HepG2 (cell line): ENCODE results near the gene ATF6. TPM values are rescaled to one million over a fixed set of nuclear protein-coding genes. Genes with fewer than 3 reads are reported as not detected.

ENCODE experiments used
- ARNT2 ChIP-seq: sonication (generic); formaldehyde crosslinking; IDR thresholded peaks from 2 replicates; pipeline ENCODE4 v1.8.0; 2022; ENCODE audit warnings: mild to moderate bottlenecking, low read depth, missing genetic modification reagents, moderate library complexity
- BORCS8-MEF2B ChIP-seq: sonication (generic); formaldehyde crosslinking; IDR thresholded peaks from 2 replicates; pipeline ENCODE4 v1.8.0; 2022; ENCODE audit warnings: mild to moderate bottlenecking, missing genetic modification reagents
- CBFB ChIP-seq: sonication (generic); formaldehyde crosslinking; IDR thresholded peaks from 2 replicates; pipeline ENCODE4 v1.4.0; 2020; ENCODE audit warnings: missing genetic modification reagents
- CEBPB ChIP-seq: IDR thresholded peaks from 2 replicates; pipeline ENCODE4 v1.6.1; 2011; ENCODE audit warnings: low read depth, low read length, improper control_type of control experiment, borderline replicate concordance
- DNMT3B ChIP-seq: conservative IDR thresholded peaks from 2 replicates; pipeline ENCODE4 v1.6.1; 2016; ENCODE audit warnings: missing biosample characterization, control low read depth
- GATAD2A ChIP-seq: IDR thresholded peaks from 2 replicates; pipeline ENCODE4 v1.6.1; 2016
- HOXA5 ChIP-seq: sonication (generic); formaldehyde crosslinking; IDR thresholded peaks from 2 replicates; pipeline ENCODE4 v1.4.0; 2020; ENCODE audit warnings: missing genetic modification reagents
- MIER2 ChIP-seq: IDR thresholded peaks from 2 replicates; pipeline ENCODE4 v1.6.1; 2016; ENCODE audit warnings: missing biosample characterization, missing genetic modification reagents
- PHF20 ChIP-seq: sonication (generic); formaldehyde crosslinking; IDR thresholded peaks from 2 replicates; pipeline ENCODE4 v1.5.0; 2020; ENCODE audit warnings: mild to moderate bottlenecking, missing genetic modification reagents
- SMARCC2 ChIP-seq: fragments of 450-650 bp; IDR thresholded peaks from 2 replicates; pipeline ENCODE4 v1.6.1; 2017; ENCODE audit warnings: antibody characterized with exemption, mild to moderate bottlenecking
- TRIM24 ChIP-seq: sonication (generic); formaldehyde crosslinking; IDR thresholded peaks from 2 replicates; pipeline ENCODE4 v1.8.0; 2022; ENCODE audit warnings: mild to moderate bottlenecking, missing genetic modification reagents
- YEATS4 ChIP-seq: sonication (generic); formaldehyde crosslinking; IDR thresholded peaks from 2 replicates; pipeline ENCODE4 v1.4.0; 2020; ENCODE audit warnings: missing genetic modification reagents, borderline replicate concordance
- ZNF10 ChIP-seq: sonication (generic); formaldehyde crosslinking; IDR thresholded peaks from 2 replicates; pipeline ENCODE4 v1.4.0; 2020; ENCODE audit warnings: mild to moderate bottlenecking, low read depth, missing genetic modification reagents, borderline replicate concordance
- ZNF205 ChIP-seq: IDR thresholded peaks from 2 replicates; pipeline ENCODE4 v1.6.1; 2018; ENCODE audit warnings: missing biosample characterization, missing genetic modification reagents
- ZNF230 ChIP-seq: sonication (generic); formaldehyde crosslinking; IDR thresholded peaks from 2 replicates; pipeline ENCODE4 v1.4.0; 2020; ENCODE audit warnings: mild to moderate bottlenecking, missing genetic modification reagents
- ZNF326 ChIP-seq: sonication (generic); formaldehyde crosslinking; IDR thresholded peaks from 2 replicates; pipeline ENCODE4 v1.4.0; 2020; ENCODE audit warnings: missing genetic modification reagents, borderline replicate concordance
- ZNF335 ChIP-seq: sonication (generic); formaldehyde crosslinking; IDR thresholded peaks from 2 replicates; pipeline ENCODE4 v1.4.0; 2020; ENCODE audit warnings: missing genetic modification reagents
- ZNF468 ChIP-seq: sonication (generic); formaldehyde crosslinking; IDR thresholded peaks from 2 replicates; pipeline ENCODE4 v1.8.0; 2022; ENCODE audit warnings: mild to moderate bottlenecking, moderate library complexity, missing genetic modification reagents
- ZNF484 ChIP-seq: sonication (generic); formaldehyde crosslinking; IDR thresholded peaks from 2 replicates; pipeline ENCODE4 v1.5.1; 2020; ENCODE audit warnings: mild to moderate bottlenecking, low read depth, missing genetic modification reagents, borderline replicate concordance
- polyA plus RNA-seq, 8 experiments: library from polyadenylated mRNA; depleted of rRNA in 3 of 8; stranded (reverse) in 7 of 8; unstranded in 1 of 8; fragments of >200 nt; fragmentation: Illumina TruSeq in 4 of 8; extraction: Trizol in 4 of 8; gene quantifications; 2 replicates each; pipeline versions ENCODE4 v1.2.1 to v1.2.3, GENCODE V29; 2011 to 2016; ENCODE audit warnings: low read depth in 4 of 8, missing spikeins in 1 of 8, mixed read lengths in 1 of 8; ENCODE audit not compliant: insufficient read depth in 1 of 8
- total RNA-seq, 5 experiments: library from RNA; depleted of rRNA; stranded (reverse); fragments of >200 nt; fragmentation: Illumina TruSeq; extraction: Trizol; gene quantifications; 2 replicates each; pipeline ENCODE4 v1.2.3, GENCODE V29; 2016; ENCODE audit warnings: low read depth in 1 of 5
- TF ChIP-seq, protein P1 (sequence below): sonication (generic); formaldehyde crosslinking; IDR thresholded peaks from 2 replicates; pipeline ENCODE4 v1.5.1; 2020; ENCODE audit warnings: missing genetic modification reagents, mild to moderate bottlenecking, borderline replicate concordance
- TF ChIP-seq, protein P2 (sequence below): sonication (generic); formaldehyde crosslinking; IDR thresholded peaks from 2 replicates; pipeline ENCODE4 v1.4.0; 2020; ENCODE audit warnings: mild to moderate bottlenecking, missing genetic modification reagents, borderline replicate concordance
- TF ChIP-seq, protein P3 (sequence below): sonication (generic); formaldehyde crosslinking; IDR thresholded peaks from 2 replicates; pipeline ENCODE4 v1.5.0; 2020; ENCODE audit warnings: missing genetic modification reagents

The ATF6 gene
- total and polyA plus RNA-seq, 2 of the 13 experiments (the other 11 are each of a cell fraction or from before 2014, with no cell fraction given) = 13.2 to 14.5 TPM

DNA sequence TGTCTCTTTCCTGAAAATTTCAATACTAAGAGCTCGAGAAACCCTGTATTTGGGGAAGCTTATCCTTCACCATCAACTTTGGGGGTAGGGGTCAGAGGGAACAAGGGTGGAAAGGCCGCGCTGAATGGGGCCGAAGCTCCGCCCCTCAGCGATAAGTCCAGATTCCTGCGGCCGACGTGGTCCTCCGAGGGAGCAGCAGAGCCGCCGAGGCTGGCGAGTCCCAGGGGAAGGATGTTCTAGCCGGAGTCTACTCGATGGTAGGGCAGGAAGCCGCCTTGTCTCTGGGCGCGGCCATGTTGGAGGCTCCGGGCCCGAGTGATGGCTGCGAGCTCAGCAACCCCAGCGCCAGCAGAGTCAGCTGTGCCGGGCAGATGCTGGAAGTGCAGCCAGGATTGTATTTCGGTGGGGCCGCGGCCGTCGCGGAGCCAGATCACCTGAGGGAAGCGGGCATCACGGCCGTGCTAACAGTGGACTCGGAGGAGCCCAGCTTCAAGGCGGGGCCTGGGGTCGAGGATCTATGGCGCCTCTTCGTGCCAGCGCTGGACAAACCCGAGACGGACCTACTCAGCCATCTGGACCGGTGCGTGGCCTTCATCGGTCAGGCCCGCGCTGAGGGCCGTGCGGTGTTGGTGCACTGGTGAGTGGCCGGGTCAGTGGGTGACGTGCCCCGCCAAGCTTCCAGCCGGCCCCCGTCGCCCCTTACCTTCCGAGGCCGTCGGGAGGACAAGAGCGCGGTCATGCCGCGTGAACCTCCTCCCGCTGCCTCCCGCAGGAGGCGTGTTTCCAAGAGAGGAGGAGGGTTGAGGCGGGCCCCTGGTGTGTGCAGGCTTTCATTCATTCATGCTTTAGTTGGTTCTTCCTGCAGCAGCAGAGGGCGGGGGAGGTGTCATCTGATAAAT is 16.4 kb upstream of the ATF6 start, which contains the start of gene DUSP12 (continued):
- TF ChIP-seq, protein P1, sequence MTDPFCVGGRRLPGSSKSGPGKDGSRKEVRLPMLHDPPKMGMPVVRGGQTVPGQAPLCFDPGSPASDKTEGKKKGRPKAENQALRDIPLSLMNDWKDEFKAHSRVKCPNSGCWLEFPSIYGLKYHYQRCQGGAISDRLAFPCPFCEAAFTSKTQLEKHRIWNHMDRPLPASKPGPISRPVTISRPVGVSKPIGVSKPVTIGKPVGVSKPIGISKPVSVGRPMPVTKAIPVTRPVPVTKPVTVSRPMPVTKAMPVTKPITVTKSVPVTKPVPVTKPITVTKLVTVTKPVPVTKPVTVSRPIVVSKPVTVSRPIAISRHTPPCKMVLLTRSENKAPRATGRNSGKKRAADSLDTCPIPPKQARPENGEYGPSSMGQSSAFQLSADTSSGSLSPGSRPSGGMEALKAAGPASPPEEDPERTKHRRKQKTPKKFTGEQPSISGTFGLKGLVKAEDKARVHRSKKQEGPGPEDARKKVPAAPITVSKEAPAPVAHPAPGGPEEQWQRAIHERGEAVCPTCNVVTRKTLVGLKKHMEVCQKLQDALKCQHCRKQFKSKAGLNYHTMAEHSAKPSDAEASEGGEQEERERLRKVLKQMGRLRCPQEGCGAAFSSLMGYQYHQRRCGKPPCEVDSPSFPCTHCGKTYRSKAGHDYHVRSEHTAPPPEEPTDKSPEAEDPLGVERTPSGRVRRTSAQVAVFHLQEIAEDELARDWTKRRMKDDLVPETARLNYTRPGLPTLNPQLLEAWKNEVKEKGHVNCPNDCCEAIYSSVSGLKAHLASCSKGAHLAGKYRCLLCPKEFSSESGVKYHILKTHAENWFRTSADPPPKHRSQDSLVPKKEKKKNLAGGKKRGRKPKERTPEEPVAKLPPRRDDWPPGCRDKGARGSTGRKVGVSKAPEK (CRISPR knock-in tag) = no peak; the same call in 1 of the 2 replicates
- TF ChIP-seq CEBPB (no peak), ZNF230 (CRISPR knock-in tag) (peak; percentile 72), ZNF10 (no peak), ZNF335 (CRISPR knock-in tag) (no peak), ZNF468 (CRISPR knock-in tag) (peak; percentile 85; the same call in 1 of the 2 replicates), SMARCC2 (no peak), CBFB (CRISPR knock-in tag) (peak; percentile 64), PHF20 (CRISPR knock-in tag) (peak; percentile 95), ARNT2 (CRISPR knock-in tag) (peak; percentile 71; the same call in 1 of the 2 replicates), ZNF484 (CRISPR knock-in tag) (no peak), ZNF326 (no peak), YEATS4 (peak; percentile 91), MIER2 (CRISPR knock-in tag) (no peak), HOXA5 (peak; percentile 64), TRIM24 (CRISPR knock-in tag) (no peak), ZNF205 (CRISPR knock-in tag) (peak; percentile 20; the same call in 1 of the 2 replicates), DNMT3B (CRISPR knock-in tag) (peak; percentile 48), BORCS8-MEF2B (CRISPR knock-in tag) (peak; percentile 70; the same call in 1 of the 2 replicates), GATAD2A (CRISPR knock-in tag) (peak; percentile 66)
- TF ChIP-seq, protein P2, sequence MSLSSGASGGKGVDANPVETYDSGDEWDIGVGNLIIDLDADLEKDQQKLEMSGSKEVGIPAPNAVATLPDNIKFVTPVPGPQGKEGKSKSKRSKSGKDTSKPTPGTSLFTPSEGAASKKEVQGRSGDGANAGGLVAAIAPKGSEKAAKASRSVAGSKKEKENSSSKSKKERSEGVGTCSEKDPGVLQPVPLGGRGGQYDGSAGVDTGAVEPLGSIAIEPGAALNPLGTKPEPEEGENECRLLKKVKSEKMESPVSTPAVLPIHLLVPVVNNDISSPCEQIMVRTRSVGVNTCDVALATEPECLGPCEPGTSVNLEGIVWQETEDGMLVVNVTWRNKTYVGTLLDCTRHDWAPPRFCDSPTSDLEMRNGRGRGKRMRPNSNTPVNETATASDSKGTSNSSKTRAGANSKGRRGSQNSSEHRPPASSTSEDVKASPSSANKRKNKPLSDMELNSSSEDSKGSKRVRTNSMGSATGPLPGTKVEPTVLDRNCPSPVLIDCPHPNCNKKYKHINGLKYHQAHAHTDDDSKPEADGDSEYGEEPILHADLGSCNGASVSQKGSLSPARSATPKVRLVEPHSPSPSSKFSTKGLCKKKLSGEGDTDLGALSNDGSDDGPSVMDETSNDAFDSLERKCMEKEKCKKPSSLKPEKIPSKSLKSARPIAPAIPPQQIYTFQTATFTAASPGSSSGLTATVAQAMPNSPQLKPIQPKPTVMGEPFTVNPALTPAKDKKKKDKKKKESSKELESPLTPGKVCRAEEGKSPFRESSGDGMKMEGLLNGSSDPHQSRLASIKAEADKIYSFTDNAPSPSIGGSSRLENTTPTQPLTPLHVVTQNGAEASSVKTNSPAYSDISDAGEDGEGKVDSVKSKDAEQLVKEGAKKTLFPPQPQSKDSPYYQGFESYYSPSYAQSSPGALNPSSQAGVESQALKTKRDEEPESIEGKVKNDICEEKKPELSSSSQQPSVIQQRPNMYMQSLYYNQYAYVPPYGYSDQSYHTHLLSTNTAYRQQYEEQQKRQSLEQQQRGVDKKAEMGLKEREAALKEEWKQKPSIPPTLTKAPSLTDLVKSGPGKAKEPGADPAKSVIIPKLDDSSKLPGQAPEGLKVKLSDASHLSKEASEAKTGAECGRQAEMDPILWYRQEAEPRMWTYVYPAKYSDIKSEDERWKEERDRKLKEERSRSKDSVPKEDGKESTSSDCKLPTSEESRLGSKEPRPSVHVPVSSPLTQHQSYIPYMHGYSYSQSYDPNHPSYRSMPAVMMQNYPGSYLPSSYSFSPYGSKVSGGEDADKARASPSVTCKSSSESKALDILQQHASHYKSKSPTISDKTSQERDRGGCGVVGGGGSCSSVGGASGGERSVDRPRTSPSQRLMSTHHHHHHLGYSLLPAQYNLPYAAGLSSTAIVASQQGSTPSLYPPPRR = peak; percentile 75; the same call in 1 of the 2 replicates
- TF ChIP-seq, protein P3, sequence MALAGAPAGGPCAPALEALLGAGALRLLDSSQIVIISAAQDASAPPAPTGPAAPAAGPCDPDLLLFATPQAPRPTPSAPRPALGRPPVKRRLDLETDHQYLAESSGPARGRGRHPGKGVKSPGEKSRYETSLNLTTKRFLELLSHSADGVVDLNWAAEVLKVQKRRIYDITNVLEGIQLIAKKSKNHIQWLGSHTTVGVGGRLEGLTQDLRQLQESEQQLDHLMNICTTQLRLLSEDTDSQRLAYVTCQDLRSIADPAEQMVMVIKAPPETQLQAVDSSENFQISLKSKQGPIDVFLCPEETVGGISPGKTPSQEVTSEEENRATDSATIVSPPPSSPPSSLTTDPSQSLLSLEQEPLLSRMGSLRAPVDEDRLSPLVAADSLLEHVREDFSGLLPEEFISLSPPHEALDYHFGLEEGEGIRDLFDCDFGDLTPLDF = no peak
